ENCODE results near the gene ZNF354C. TPM values are rescaled to one million over a fixed set of nuclear protein-coding genes. Genes with fewer than 3 reads are reported as not detected.

Gene ZNF354C
- total RNA-seq, 1 donor from 2014 or later = 7.8 TPM

DNA sequence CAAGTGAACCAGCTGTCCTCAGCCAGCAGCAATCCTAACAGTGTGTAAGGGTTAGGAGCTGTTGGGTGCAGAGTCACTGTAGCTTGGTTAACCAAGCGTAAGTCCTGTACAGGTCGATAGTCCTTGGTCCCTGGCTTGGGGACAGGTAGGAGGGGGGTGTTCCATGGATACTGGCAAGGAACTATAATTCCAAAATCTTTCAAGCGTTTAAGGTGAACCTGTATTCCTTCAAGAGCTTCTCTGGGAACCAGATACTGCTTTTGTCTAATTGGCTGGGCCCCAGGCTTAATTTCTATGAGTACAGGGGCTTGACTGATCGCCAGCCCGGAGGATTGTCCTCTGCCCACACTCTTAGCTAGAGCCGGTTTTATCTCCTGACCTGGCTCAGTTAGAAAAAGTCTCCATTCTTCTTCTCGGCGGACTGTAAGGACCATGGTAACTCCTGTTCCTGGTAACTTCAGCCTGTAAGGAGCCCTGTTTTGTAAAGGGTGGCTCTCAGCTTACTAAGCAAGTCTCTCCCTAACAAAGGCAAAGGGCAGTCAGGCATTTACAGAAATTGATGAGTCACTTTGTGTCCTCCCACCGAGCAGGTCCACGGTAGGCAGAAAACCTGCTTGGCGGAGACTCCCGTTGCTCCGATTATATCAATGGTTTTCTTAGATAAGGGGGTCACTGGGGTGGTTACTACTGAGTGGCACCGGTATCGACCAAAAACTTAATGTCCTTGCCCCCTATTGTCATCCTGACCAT, 6.0 kb upstream of the ZNF354C start:
- no peaks in the 10 kb centered on the region for H3K36me3 Mint-ChIP-seq
- no peak for DNase-seq (ENCODE audit: extremely low spot score, unreplicated experiment)
- H3K27me3 Mint-ChIP-seq = peaks cover 5% of the 10 kb centered on the region
- no peaks in the 10 kb centered on the region for H3K4me1 Mint-ChIP-seq (ENCODE audit: unreplicated experiment)
- H3K4me3 Mint-ChIP-seq = no peak overlapping the region
- H3K9me3 Mint-ChIP-seq = peaks cover 12% of the 10 kb centered on the region
- H3K27ac Mint-ChIP-seq = peak overlapping the region; percentile 48
- TF ChIP-seq, protein P1, sequence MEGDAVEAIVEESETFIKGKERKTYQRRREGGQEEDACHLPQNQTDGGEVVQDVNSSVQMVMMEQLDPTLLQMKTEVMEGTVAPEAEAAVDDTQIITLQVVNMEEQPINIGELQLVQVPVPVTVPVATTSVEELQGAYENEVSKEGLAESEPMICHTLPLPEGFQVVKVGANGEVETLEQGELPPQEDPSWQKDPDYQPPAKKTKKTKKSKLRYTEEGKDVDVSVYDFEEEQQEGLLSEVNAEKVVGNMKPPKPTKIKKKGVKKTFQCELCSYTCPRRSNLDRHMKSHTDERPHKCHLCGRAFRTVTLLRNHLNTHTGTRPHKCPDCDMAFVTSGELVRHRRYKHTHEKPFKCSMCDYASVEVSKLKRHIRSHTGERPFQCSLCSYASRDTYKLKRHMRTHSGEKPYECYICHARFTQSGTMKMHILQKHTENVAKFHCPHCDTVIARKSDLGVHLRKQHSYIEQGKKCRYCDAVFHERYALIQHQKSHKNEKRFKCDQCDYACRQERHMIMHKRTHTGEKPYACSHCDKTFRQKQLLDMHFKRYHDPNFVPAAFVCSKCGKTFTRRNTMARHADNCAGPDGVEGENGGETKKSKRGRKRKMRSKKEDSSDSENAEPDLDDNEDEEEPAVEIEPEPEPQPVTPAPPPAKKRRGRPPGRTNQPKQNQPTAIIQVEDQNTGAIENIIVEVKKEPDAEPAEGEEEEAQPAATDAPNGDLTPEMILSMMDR (conservative IDR thresholded peaks at IDR 0.05) = no peak

DNA sequence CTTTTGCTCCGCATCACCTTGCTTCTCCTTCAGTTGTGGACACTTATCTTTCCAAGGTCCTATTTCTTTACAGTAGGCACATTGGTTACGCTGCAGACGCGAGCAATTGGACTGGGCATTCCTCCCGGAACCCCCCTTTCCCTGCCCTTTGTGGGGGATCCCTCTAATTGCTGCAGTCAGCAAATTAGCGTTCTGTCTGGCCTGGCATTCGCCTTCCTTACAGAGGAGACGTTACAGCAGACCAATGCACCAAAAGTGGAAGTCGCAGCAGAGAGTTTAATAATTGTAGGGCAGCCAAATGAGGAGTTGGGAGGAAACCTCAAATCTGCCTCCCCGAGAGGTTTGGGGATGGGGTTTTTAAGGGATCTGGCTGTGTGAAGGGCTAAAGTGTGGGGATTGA, 5.3 kb upstream of the ZNF354C start:
- Mint-ChIP-seq H3K36me3 (peaks cover 4% of the 10 kb centered on the region), H3K27me3 (peaks cover 5% of the 10 kb centered on the region), H3K4me3 (peak overlapping the region; percentile 16), H3K9me3 (peaks cover 12% of the 10 kb centered on the region), H3K4me1 (ENCODE audit: unreplicated experiment) (no peaks in the 10 kb centered on the region), H3K27ac (peak overlapping the region; percentile 48)
- TF ChIP-seq, protein P1 (conservative IDR thresholded peaks at IDR 0.05) = no peak
- no peak for DNase-seq (ENCODE audit: extremely low spot score, unreplicated experiment)

DNA sequence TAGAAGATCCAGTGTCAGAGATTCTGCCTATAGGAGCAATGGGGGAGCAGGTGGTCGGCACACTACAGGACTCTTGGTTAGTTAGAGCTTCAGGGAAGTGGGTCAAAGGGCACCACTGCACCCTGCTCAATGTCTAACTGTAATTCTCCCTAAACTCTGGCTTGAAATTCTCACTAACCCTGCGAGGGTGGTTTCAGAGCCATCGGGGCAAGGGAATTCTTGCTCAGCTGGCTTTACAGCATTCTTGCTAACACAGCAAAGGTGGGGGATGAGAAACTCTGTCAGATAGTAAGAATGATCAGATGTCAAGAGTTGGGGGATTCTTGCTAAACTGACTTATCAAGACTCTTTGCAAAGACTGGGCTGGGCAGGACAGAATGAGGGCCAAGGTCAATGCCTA, 4.7 kb upstream of the ZNF354C start:
- H3K36me3 Mint-ChIP-seq = peaks cover 4% of the 10 kb centered on the region
- TF ChIP-seq, protein P1 (conservative IDR thresholded peaks at IDR 0.05) = no peak
- H3K4me3 Mint-ChIP-seq = no peak overlapping the region
- no peak for DNase-seq (ENCODE audit: extremely low spot score, unreplicated experiment)
- peaks cover 12% of the 10 kb centered on the region for H3K9me3 Mint-ChIP-seq
- no peaks in the 10 kb centered on the region for H3K4me1 Mint-ChIP-seq (ENCODE audit: unreplicated experiment)
- peak overlapping the region; percentile 48 for H3K27ac Mint-ChIP-seq
- H3K27me3 Mint-ChIP-seq = peaks cover 5% of the 10 kb centered on the region

DNA sequence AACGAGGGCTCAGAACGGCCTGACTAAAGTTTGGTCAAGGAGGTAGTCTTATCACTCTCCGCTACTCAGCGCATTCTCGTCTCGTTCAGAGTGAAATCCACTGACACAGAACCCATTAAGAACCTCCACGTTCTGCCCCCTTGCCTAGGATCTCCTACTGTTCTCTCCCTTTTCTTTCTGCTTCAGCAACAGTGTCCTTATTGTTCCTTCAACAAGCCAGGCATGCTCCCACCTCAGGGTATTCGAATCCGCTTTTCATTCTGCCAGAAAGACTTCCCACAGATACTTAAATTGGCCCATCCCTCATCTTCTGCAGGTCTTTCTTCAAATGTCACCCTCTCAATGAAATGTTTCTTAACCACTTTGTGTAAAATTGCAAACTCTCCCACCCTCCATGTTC, 4.3 kb upstream of the ZNF354C start:
- DNase-seq (ENCODE audit: extremely low spot score, unreplicated experiment) = no peak
- H3K36me3 Mint-ChIP-seq = peaks cover 4% of the 10 kb centered on the region
- peak overlapping the region; percentile 48 for H3K27ac Mint-ChIP-seq
- TF ChIP-seq, protein P1 (conservative IDR thresholded peaks at IDR 0.05) = no peak
- no peaks in the 10 kb centered on the region for H3K4me1 Mint-ChIP-seq (ENCODE audit: unreplicated experiment)
- peaks cover 12% of the 10 kb centered on the region for H3K9me3 Mint-ChIP-seq
- H3K27me3 Mint-ChIP-seq = peaks cover 5% of the 10 kb centered on the region
- peak overlapping the region; percentile 14 for H3K4me3 Mint-ChIP-seq

DNA sequence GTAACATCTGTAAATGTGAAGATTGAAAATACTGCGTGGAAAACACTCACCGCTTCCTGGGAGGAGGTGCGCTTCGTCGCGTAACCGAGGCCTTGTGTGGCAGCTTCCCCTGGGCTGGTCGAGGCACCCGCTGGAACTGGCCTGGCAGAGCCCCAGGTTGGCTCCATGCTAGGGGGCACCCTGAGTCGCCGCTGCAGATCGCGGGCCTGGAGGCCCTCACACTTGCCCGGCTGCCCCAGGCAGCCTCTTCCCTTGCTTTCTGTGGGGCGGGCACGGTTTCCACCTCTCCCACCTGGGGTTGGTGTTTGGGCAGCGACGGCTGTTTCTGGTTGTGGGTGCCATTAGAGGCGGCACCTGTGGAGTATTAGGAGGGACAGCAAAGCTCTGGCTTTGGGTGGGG, 852 bp downstream of the ZNF354C start:
- peaks cover 3% of the 10 kb centered on the region for H3K27me3 Mint-ChIP-seq
- TF ChIP-seq, protein P1 (conservative IDR thresholded peaks at IDR 0.05) = no peak
- H3K4me3 Mint-ChIP-seq = peak overlapping the region; percentile 89
- no peaks in the 10 kb centered on the region for H3K9me3 Mint-ChIP-seq
- H3K36me3 Mint-ChIP-seq = peaks cover 34% of the 10 kb centered on the region
- DNase-seq (ENCODE audit: extremely low spot score, unreplicated experiment) = no peak
- no peak overlapping the region for H3K27ac Mint-ChIP-seq
- no peaks in the 10 kb centered on the region for H3K4me1 Mint-ChIP-seq (ENCODE audit: unreplicated experiment)

Measured in type B pancreatic cell (in vitro differentiated cells).